ENCODE data around the gene MAST4. TPM values are rescaled to one million over a fixed set of nuclear protein-coding genes. Genes with fewer than 3 reads are reported as not detected.

MAST4 gene
- total and polyA plus RNA-seq, 2 of the 4 experiments (the other 2 are of a cell fraction) = 4.8 to 6.8 TPM

DNA sequence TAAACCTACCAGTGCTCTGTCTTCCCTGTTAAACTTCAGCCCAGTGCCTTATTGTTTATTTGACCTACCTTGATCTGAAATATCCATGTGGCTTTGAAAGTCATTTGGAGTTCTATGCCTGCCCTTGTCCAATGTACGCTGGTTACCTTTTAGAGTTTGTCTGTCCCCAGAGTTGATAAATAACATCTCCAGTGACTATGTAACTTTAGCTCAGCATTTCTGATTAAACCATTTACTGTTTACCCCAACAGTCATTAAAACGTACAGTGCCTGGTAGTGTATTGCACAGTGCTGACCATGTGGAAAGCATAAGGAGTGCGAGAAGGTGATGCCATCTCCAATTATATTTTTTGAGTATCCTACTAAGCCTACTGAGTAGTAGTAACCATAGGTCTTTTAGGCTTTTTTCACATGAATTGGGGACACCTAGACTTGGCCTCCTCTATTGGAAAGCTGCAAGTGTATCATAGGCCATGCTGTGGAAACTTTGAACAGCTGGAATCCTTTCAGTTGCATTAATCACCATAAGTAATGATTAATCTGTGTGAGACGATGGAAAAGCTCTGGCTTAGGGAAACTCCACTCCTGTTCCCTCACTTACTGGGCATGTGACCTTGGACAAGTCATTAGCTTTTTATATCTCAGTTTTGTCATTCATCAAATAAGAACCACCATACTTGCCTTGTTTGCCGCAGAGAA, 93.5 kb downstream of the MAST4 start:
- intact Hi-C loops (cut with micrococcal nuclease) = no loop called here
- Histone ChIP-seq H3K9me3 (ENCODE audit: control insufficient read depth, insufficient read depth, low read length) (no peaks in the 10 kb centered on the region), H3K9me1 (ENCODE audit: insufficient read depth, low read length) (no peaks in the 10 kb centered on the region), H4K5ac (ENCODE audit: low read depth, low read length) (no peak overlapping the region), H3K79me1 (ENCODE audit: low read depth in 1 of 2, low read length in 2 of 2) (no peaks in the 10 kb centered on the region), H3K27ac (ENCODE audit: insufficient read depth, low read length) (no peak overlapping the region), H2AK9ac (replicated peaks; ENCODE audit: low read depth, low read length, poor library complexity) (no peak overlapping the region), H3K23ac (ENCODE audit: low read depth, low read length) (no peak overlapping the region), H3K4me2 (ENCODE audit: low read depth, low read length) (no peak overlapping the region), H2BK5ac (ENCODE audit: low read depth, low read length, poor library complexity, severe bottlenecking) (no peak overlapping the region), H3K27me3 (ENCODE audit: control insufficient read depth, insufficient read depth, low read length) (no peaks in the 10 kb centered on the region), H4K8ac (ENCODE audit: low read depth in 2 of 2, low read length in 2 of 2) (no peak overlapping the region), H4K91ac (ENCODE audit: insufficient read depth, low read depth, low read length) (no peak overlapping the region), H3K18ac (ENCODE audit: low read depth, low read length) (no peak overlapping the region), H3K9ac (ENCODE audit: low read depth, low read length) (no peak overlapping the region), H2AK5ac (ENCODE audit: low read depth, low read length) (no peak overlapping the region), H3K4ac (ENCODE audit: low read depth, low read length) (no peak overlapping the region), H3K56ac (ENCODE audit: extremely low read depth, insufficient read depth, low read length) (no peak overlapping the region), H3K4me3 (ENCODE audit: insufficient read depth, low read depth, low read length) (no peak overlapping the region), H2AFZ (replicated peaks; ENCODE audit: low read length, poor library complexity) (no peak overlapping the region), H2BK15ac (ENCODE audit: low read depth, low read length) (no peak overlapping the region), H2BK120ac (ENCODE audit: low read depth, low read length) (no peak overlapping the region), H2BK20ac (ENCODE audit: low read depth, low read length) (no peak overlapping the region), H4K20me1 (ENCODE audit: insufficient read depth, low read length) (no peaks in the 10 kb centered on the region), H3K36me3 (ENCODE audit: control insufficient read depth, insufficient read depth, low read length) (no peaks in the 10 kb centered on the region), H3K14ac (replicated peaks; ENCODE audit: low read depth, low read length) (no peak overlapping the region), H3K4me1 (ENCODE audit: control insufficient read depth, insufficient read depth, low read length) (no peaks in the 10 kb centered on the region)
- in situ Hi-C loops (cut with MboI; ENCODE audit: low sequenced_read_pairs) = no loop called here
- no peak for TF ChIP-seq BHLHE40 (IDR thresholded peaks at IDR 0.05; ENCODE audit: low read depth, low read length)
- TF ChIP-seq RAD21 (IDR thresholded peaks at IDR 0.05; ENCODE audit: low read length) = no peak
- CTCF ChIA-PET = interaction anchor here (0.6 kb wide), 1 partner anchor 224 kb away, joined by 3 read pairs; no protein-coding TSS in a partner anchor
- POLR2A ChIA-PET (ENCODE audit: unreplicated experiment) = no interaction called here
- no TSS peak for BruUV-seq (replicated peaks)
- WGBS, 2 experiments (ENCODE audit: extremely low coverage in 2 of 2, insufficient read length in 1 of 2) = 80% methylated on average over 1 of the region's 5 CpGs; no CpG with 5 or more reads in 1 of the 2 experiments
- dilution Hi-C loops (cut with HindIII; ENCODE audit: low sequenced_read_pairs, unreplicated experiment) = no loop called here
- ATAC-seq (ENCODE audit: low read depth) (no peak), DNase-seq (no peak)

All from IMR-90 (cell line).